ENCODE data around the gene UBL5. TPM values are rescaled to one million over a fixed set of nuclear protein-coding genes. Genes with fewer than 3 reads are reported as not detected.

The UBL5 gene
- total RNA-seq, 4 donors from 2014 or later = 403 to 678 (median 492) TPM

- no peak for TF ChIP-seq CTCF (IDR thresholded peaks at IDR 0.05; ENCODE audit: low read depth)
Observed at GRCh38 chr19:9875031-9875627, 47.4 kb downstream of the UBL5 start.

- TF ChIP-seq CTCF (IDR thresholded peaks at IDR 0.05; ENCODE audit: low read depth) = no peak
Observed at GRCh38 chr19:9875796-9876195, 48.1 kb downstream of the UBL5 start.

- no peak for TF ChIP-seq CTCF (IDR thresholded peaks at IDR 0.05; ENCODE audit: low read depth)
Observed at GRCh38 chr19:9877780-9878510, 50.2 kb downstream of the UBL5 start.

GRCh38 chr19:9878511-9879196, 50.9 kb downstream of the UBL5 start:
- no peak for TF ChIP-seq CTCF (IDR thresholded peaks at IDR 0.05; ENCODE audit: low read depth)

Small RNA genes lying within 50 kb of the gene (small RNA-seq; reads per million reads assigned to genes)
- gene RF00156 = not detected

Other genes starting within 250 kb of the UBL5 start
- 10 to 100 TPM; 22.3 to 31.3 (median 26.5) TPM for gene ZNF121, start 243.4 kb upstream of the UBL5 start, total RNA-seq
- gene ZNF561, start 206.7 kb upstream of the UBL5 start, total RNA-seq = 10 to 100 TPM; 22.6 to 33.4 (median 30.8) TPM
- 10 to 100 TPM; 21.8 to 27.7 (median 23.1) TPM for gene ZNF562, start 152.8 kb upstream of the UBL5 start, total RNA-seq
- gene ZNF846, start 59.2 kb upstream of the UBL5 start, total RNA-seq = 10 to 100 TPM; 11.7 to 24.4 (median 20.9) TPM
- 10 to 100 TPM; 12.6 to 25.6 (median 18.8) TPM for gene FBXL12, start 8.8 kb upstream of the UBL5 start, total RNA-seq
- 100 to 1,000 TPM in 1 of 4 donors, 10 to 100 TPM in 3; 43.9 to 117 (median 80.5) TPM for gene PIN1, start 7.4 kb downstream of the UBL5 start, total RNA-seq
- 100 to 1,000 TPM in 1 of 4 donors, 10 to 100 TPM in 3; 21.8 to 258 (median 57.7) TPM for gene OLFM2, start 108.6 kb downstream of the UBL5 start, total RNA-seq
- 10 to 100 TPM; 18.8 to 79.1 (median 35.0) TPM for gene COL5A3, start 182.6 kb downstream of the UBL5 start, total RNA-seq
- 1 to 10 TPM in 1 of 4 donors, not detected in 3; 1.3 TPM for gene RDH8, start 185.6 kb downstream of the UBL5 start, total RNA-seq